HepG2 (cell line): Measurements from ENCODE around the gene MTOR. TPM values are rescaled to one million over a fixed set of nuclear protein-coding genes. Genes with fewer than 3 reads are reported as not detected.

ENCODE experiments used
- ATAC-seq: fragments of 200-7000 bp; cut with Tn5 transposase; 3 replicates; pipeline ENCODE4 v1.9.1; 2020; ENCODE audit warnings: mild to moderate bottlenecking, moderate library complexity
- BruUV-seq: library from RNA; stranded (reverse); fragments of 400-500 nt; replicated peaks from 2 replicates; lab custom pipeline; 2021; lab: Mats Ljungman, UMichigan
- CTCF ChIA-PET: fragments of 300-600 bp; formaldehyde crosslinking; extraction: SDS; loops from one replicate; lab custom pipeline; 2021; ENCODE audit warnings: low total read pairs, inconsistent platforms, low intra/inter-chr PET ratio; lab: Yijun Ruan, JAX
- POLR2A ChIA-PET: fragments of 350-600 bp; sonication (Branson Sonifier 250); formaldehyde crosslinking; loops from one replicate; lab custom pipeline; 2020; ENCODE audit warnings: antibody characterized with exemption, inconsistent platforms; lab: Yijun Ruan, JAX
- DNase-seq: peaks from one replicate; pipeline ENCODE4 v3.0.0-alpha.2; 2015; ENCODE audit warnings: low spot score
- FAIRE-seq: peaks from 3 replicates; lab custom pipeline; 2011; peaks lifted over from hg19 to GRCh38; lab: Jason Lieb, UNC
- H2AFZ ChIP-seq: one replicate; pipeline ENCODE4 v1.6.1; 2011; ENCODE audit warnings: low read length, inconsistent platforms
- H3K27ac ChIP-seq: fragments of 300-600 bp; 3 replicates; pipeline ENCODE4 v1.8.0; 2011; ENCODE audit warnings: mixed run types, mild to moderate bottlenecking, mixed read lengths, low read length, inconsistent platforms; ENCODE audit not compliant: insufficient read depth; ENCODE audit errors: extremely low read length
- H3K27me3 ChIP-seq, 2 experiments: fragments of 200-600 bp in 1 of 2; 2 replicates in 1 of 2; 3 replicates in 1 of 2; pipeline versions ENCODE4 v1.6.0 to v1.8.0; 2011; ENCODE audit warnings: low read length in 2 of 2, mild to moderate bottlenecking in 2 of 2, moderate library complexity in 2 of 2, inconsistent platforms in 1 of 2; ENCODE audit not compliant: insufficient read depth in 2 of 2, control insufficient read depth in 1 of 2
- H3K36me3 ChIP-seq, 2 experiments: fragments of 200-600 bp in 1 of 2; replicated peaks in 1 of 2; 2 replicates in 1 of 2; 3 replicates in 1 of 2; pipeline versions ENCODE4 v1.5.1 to v1.8.0; 2011; ENCODE audit warnings: low read length in 2 of 2, inconsistent platforms in 1 of 2; ENCODE audit not compliant: insufficient read depth in 2 of 2, control insufficient read depth in 1 of 2
- H3K4me1 ChIP-seq: 2 replicates; pipeline ENCODE4 v1.5.1; 2012; ENCODE audit warnings: low read length, inconsistent platforms; ENCODE audit not compliant: insufficient read depth
- H3K4me2 ChIP-seq: 2 replicates; pipeline ENCODE4 v1.6.0; 2011; ENCODE audit warnings: low read depth, low read length, inconsistent platforms
- H3K4me3 ChIP-seq, 3 experiments: fragments of 200-600 bp in 1 of 3; sonication (generic), shearing (Covaris generic) in 1 of 3; replicated peaks in 1 of 3; 2 replicates each; pipeline ENCODE4 v1.5.1; 2011 to 2016; ENCODE audit warnings: low read length in 3 of 3, inconsistent platforms in 2 of 3, low read depth in 2 of 3, mild to moderate bottlenecking in 2 of 3, control low read depth in 1 of 3, mixed read lengths in 1 of 3; ENCODE audit not compliant: insufficient read depth in 1 of 3
- H3K79me2 ChIP-seq: one replicate; pipeline ENCODE4 v1.6.1; 2011; ENCODE audit warnings: low read length, inconsistent platforms; ENCODE audit not compliant: insufficient read depth
- H3K9ac ChIP-seq: 2 replicates; pipeline ENCODE4 v1.6.0; 2011; ENCODE audit warnings: mild to moderate bottlenecking, low read depth, low read length, inconsistent platforms; ENCODE audit not compliant: insufficient read depth
- H3K9me3 ChIP-seq: 2 replicates; pipeline ENCODE4 v1.5.1; 2012; ENCODE audit warnings: mild to moderate bottlenecking, low read length
- H4K20me1 ChIP-seq: 2 replicates; pipeline ENCODE4 v1.6.0; 2011; ENCODE audit warnings: inconsistent platforms, mild to moderate bottlenecking, low read length, moderate library complexity; ENCODE audit not compliant: insufficient read depth
- ARNT ChIP-seq: fragments of 450-650 bp; IDR thresholded peaks from 2 replicates; pipeline ENCODE4 v1.6.1; 2017
- CCAR2 ChIP-seq: fragments of 200-400 bp; formaldehyde crosslinking; optimal IDR thresholded peaks from 2 replicates; pipeline ENCODE3; 2018; ENCODE audit warnings: low read depth, mild to moderate bottlenecking, low read length, moderate library complexity
- KDM4B ChIP-seq: sonication (generic); formaldehyde crosslinking; IDR thresholded peaks from 2 replicates; pipeline ENCODE4 v1.4.0; 2020; ENCODE audit warnings: missing genetic modification reagents
- ZFP41 ChIP-seq: sonication (generic); formaldehyde crosslinking; IDR thresholded peaks from 2 replicates; pipeline ENCODE4 v1.4.0; 2020; ENCODE audit warnings: mild to moderate bottlenecking, missing genetic modification reagents, borderline replicate concordance
- ZNF121 ChIP-seq: sonication (generic); formaldehyde crosslinking; IDR thresholded peaks from 2 replicates; pipeline ENCODE4 v1.5.0; 2020; ENCODE audit warnings: mild to moderate bottlenecking, missing genetic modification reagents
- ZNF235 ChIP-seq: sonication (generic); formaldehyde crosslinking; IDR thresholded peaks from 2 replicates; pipeline ENCODE4 v1.8.1; 2023; ENCODE audit warnings: mild to moderate bottlenecking, missing genetic modification reagents, borderline replicate concordance
- ZSCAN30 ChIP-seq: sonication (generic); formaldehyde crosslinking; IDR thresholded peaks from 2 replicates; pipeline ENCODE4 v1.5.0; 2020; ENCODE audit warnings: mild to moderate bottlenecking, missing genetic modification reagents
- WGBS: methylation state at CpG from one replicate; pipeline ENCODE4 v1.1.6; 2017; ENCODE audit warnings: low lambda C conversion rate; 5-methylcytosine and 5-hydroxymethylcytosine counted together
- in situ Hi-C: cut with HindIII; loops from 2 replicates; pipeline ENCODE4 v1.10.0; 2017; ENCODE audit warnings: low pct_unique_long_range_greater_than_20kb; ENCODE audit not compliant: extremely low pct_ligation_motif_present
- intact Hi-C: fragments of 100-400 bp; cut with micrococcal nuclease; formaldehyde crosslinking; loops from one replicate; pipeline ENCODE4 v1.10.0; 2022; ENCODE audit not compliant: unreplicated experiment
- polyA plus RNA-seq, 8 experiments: library from polyadenylated mRNA; depleted of rRNA in 3 of 8; stranded (reverse) in 7 of 8; unstranded in 1 of 8; fragments of >200 nt; fragmentation: Illumina TruSeq in 4 of 8; extraction: Trizol in 4 of 8; gene quantifications; 2 replicates each; pipeline versions ENCODE4 v1.2.1 to v1.2.3, GENCODE V29; 2011 to 2016; ENCODE audit warnings: low read depth in 4 of 8, missing spikeins in 1 of 8, mixed read lengths in 1 of 8; ENCODE audit not compliant: insufficient read depth in 1 of 8
- total RNA-seq, 5 experiments: library from RNA; depleted of rRNA; stranded (reverse); fragments of >200 nt; fragmentation: Illumina TruSeq; extraction: Trizol; gene quantifications; 2 replicates each; pipeline ENCODE4 v1.2.3, GENCODE V29; 2016; ENCODE audit warnings: low read depth in 1 of 5
- TF ChIP-seq, protein P1 (sequence below): sonication (generic); formaldehyde crosslinking; IDR thresholded peaks from 2 replicates; pipeline ENCODE4 v1.5.1; 2020; ENCODE audit warnings: missing genetic modification reagents, mild to moderate bottlenecking, borderline replicate concordance
- TF ChIP-seq, protein P2 (sequence below): sonication (generic); formaldehyde crosslinking; conservative IDR thresholded peaks from 2 replicates; pipeline ENCODE4 v1.4.0; 2020; ENCODE audit warnings: mild to moderate bottlenecking, missing genetic modification reagents, moderate library complexity

Gene MTOR
- total and polyA plus RNA-seq, 2 of the 13 experiments (the other 11 are each of a cell fraction or from before 2014, with no cell fraction given), result 24.6 to 34.6 TPM

DNA sequence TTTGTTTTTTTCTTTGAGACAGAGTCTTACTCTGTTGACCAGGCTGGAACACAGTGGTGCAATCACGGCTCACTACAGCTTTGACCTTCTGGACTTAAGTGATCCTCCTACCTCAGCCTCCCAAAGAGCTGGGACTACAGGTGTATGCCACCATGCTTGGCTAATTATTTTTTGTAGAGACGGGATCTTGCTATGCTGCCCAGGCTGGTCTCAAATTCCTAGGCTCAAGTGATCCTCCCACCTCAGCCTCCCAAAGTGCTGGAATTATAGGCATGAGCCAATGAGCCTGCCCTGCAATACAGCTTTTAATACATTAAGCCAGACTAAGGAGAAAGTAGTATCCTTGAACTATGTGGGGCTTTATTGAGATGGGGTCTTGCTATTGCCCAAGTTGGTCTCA lies 146.0 kb downstream of the MTOR start:
- ChIA-PET CTCF (no interaction called here), POLR2A (no interaction called here)
- DNase-seq, result no peak
- BruUV-seq, result no TSS peak
- H3K79me2 ChIP-seq, result no peaks in the 10 kb centered on the region
- no peak overlapping the region for H3K9ac ChIP-seq
- H3K9me3 ChIP-seq, result no peaks in the 10 kb centered on the region
- WGBS, result 89% methylated on average over 2 of the region's 2 CpGs
- H3K4me1 ChIP-seq, result no peaks in the 10 kb centered on the region
- H3K4me2 ChIP-seq, result no peak overlapping the region
- no peak overlapping the region for H3K4me3 ChIP-seq
- no peak for ATAC-seq
- no peaks in the 10 kb centered on the region for H3K27me3 ChIP-seq
- in situ Hi-C loops, result no loop called here
- intact Hi-C loops, result no loop called here
- no peak for FAIRE-seq
- TF ChIP-seq, protein P1, sequence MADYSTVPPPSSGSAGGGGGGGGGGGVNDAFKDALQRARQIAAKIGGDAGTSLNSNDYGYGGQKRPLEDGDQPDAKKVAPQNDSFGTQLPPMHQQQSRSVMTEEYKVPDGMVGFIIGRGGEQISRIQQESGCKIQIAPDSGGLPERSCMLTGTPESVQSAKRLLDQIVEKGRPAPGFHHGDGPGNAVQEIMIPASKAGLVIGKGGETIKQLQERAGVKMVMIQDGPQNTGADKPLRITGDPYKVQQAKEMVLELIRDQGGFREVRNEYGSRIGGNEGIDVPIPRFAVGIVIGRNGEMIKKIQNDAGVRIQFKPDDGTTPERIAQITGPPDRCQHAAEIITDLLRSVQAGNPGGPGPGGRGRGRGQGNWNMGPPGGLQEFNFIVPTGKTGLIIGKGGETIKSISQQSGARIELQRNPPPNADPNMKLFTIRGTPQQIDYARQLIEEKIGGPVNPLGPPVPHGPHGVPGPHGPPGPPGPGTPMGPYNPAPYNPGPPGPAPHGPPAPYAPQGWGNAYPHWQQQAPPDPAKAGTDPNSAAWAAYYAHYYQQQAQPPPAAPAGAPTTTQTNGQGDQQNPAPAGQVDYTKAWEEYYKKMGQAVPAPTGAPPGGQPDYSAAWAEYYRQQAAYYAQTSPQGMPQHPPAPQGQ (CRISPR knock-in tag), result no peak
- TF ChIP-seq ZNF121 (CRISPR knock-in tag), result peak; percentile 51; the same call in 1 of the 2 replicates
- H3K36me3 ChIP-seq, result peaks cover 10 to 38% of the 10 kb centered on the region in 2 experiments; a peak in 4 of 5 replicates
- H3K27ac ChIP-seq, result no peak overlapping the region
- H4K20me1 ChIP-seq, result no peaks in the 10 kb centered on the region
- no peak overlapping the region for H2AFZ ChIP-seq

DNA sequence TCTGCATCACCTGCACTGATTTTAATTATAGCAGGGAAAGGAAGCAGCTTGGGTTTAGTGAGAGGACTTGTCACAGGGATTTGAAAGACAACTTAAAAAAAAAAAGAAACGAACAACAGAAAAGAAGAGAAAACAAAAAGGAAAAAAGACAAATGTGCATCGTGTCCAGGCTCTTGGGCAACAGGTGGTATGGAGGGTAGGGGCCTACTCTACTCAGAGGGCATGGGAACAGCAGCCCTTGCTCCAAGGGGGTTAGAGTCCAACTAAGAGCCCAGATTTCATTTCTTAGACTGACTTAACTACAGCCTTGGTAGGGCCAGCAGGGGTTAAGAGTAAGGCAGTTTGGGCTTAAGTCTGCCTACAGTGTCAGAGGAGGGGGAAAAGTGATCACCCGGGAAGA lies 147.4 kb downstream of the MTOR start:
- H3K27ac ChIP-seq, result no peak overlapping the region
- no peaks in the 10 kb centered on the region for H3K9me3 ChIP-seq
- BruUV-seq, result no TSS peak
- no peaks in the 10 kb centered on the region for H3K79me2 ChIP-seq
- H3K9ac ChIP-seq, result no peak overlapping the region
- ChIA-PET POLR2A (no interaction called here), CTCF (no interaction called here)
- no peak overlapping the region for H3K4me2 ChIP-seq
- WGBS, result 94% methylated on average over 3 of the region's 3 CpGs
- DNase-seq (no peak), ATAC-seq (no peak), FAIRE-seq (no peak)
- no peak overlapping the region for H3K4me3 ChIP-seq
- TF ChIP-seq ZSCAN30 (no peak), ARNT (no peak), ZNF235 (CRISPR knock-in tag) (no peak), ZFP41 (no peak), KDM4B (CRISPR knock-in tag) (no peak), CCAR2 (no peak)
- TF ChIP-seq, protein P2, sequence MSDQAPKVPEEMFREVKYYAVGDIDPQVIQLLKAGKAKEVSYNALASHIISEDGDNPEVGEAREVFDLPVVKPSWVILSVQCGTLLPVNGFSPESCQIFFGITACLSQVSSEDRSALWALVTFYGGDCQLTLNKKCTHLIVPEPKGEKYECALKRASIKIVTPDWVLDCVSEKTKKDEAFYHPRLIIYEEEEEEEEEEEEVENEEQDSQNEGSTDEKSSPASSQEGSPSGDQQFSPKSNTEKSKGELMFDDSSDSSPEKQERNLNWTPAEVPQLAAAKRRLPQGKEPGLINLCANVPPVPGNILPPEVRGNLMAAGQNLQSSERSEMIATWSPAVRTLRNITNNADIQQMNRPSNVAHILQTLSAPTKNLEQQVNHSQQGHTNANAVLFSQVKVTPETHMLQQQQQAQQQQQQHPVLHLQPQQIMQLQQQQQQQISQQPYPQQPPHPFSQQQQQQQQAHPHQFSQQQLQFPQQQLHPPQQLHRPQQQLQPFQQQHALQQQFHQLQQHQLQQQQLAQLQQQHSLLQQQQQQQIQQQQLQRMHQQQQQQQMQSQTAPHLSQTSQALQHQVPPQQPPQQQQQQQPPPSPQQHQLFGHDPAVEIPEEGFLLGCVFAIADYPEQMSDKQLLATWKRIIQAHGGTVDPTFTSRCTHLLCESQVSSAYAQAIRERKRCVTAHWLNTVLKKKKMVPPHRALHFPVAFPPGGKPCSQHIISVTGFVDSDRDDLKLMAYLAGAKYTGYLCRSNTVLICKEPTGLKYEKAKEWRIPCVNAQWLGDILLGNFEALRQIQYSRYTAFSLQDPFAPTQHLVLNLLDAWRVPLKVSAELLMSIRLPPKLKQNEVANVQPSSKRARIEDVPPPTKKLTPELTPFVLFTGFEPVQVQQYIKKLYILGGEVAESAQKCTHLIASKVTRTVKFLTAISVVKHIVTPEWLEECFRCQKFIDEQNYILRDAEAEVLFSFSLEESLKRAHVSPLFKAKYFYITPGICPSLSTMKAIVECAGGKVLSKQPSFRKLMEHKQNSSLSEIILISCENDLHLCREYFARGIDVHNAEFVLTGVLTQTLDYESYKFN (CRISPR knock-in tag), result no peak
- no peaks in the 10 kb centered on the region for H3K4me1 ChIP-seq
- H3K36me3 ChIP-seq, result peaks cover 6 to 37% of the 10 kb centered on the region in 2 experiments; a peak in 4 of 5 replicates
- no peaks in the 10 kb centered on the region for H4K20me1 ChIP-seq
- H3K27me3 ChIP-seq, result no peaks in the 10 kb centered on the region
- in situ Hi-C loops, result no loop called here
- H2AFZ ChIP-seq, result no peak overlapping the region
- intact Hi-C loops, result no loop called here
